Activated CD4-positive, alpha-beta T cell treated with anti-CD3 and anti-CD28 coated beads, Interleukin-2, amount 10 ng/mL, durations not matched to agents 7 days and 5 days (primary cell): Measurements from ENCODE around the gene TLR6. TPM values are rescaled to one million over a fixed set of nuclear protein-coding genes. Genes with fewer than 3 reads are reported as not detected.
A peak's percentile ranks its signal among the peaks of the same experiment; 100 is the strongest.

Experiments
- CTCF ChIA-PET: fragments of 350-600 bp; sonication (Branson Sonifier 250); formaldehyde crosslinking; loops from one replicate; lab custom pipeline; 2021; ENCODE audit warnings: antibody characterized with exemption; lab: Charles Lee
- POLR2A ChIA-PET: fragments of 350-600 bp; sonication (Branson Sonifier 250); formaldehyde crosslinking; loops from one replicate; lab custom pipeline; 2021; ENCODE audit warnings: antibody characterized with exemption; lab: Charles Lee
- DNase-seq: peaks from one replicate; pipeline ENCODE4 v3.0.0-alpha.2; 2020
- H3K27ac Mint-ChIP-seq: one replicate; pipeline ENCODE4 v1.8.0; 2021; ENCODE audit warnings: mild to moderate bottlenecking, moderate library complexity, mixed read lengths
- H3K27me3 Mint-ChIP-seq: one replicate; pipeline ENCODE4 v1.8.0; 2021; ENCODE audit warnings: mixed read lengths
- H3K36me3 Mint-ChIP-seq: one replicate; pipeline ENCODE4 v1.8.0; 2021; ENCODE audit warnings: low read depth, mixed read lengths
- H3K4me1 Mint-ChIP-seq: one replicate; pipeline ENCODE4 v1.8.0; 2021; ENCODE audit warnings: mixed read lengths
- H3K4me3 Mint-ChIP-seq: one replicate; pipeline ENCODE4 v1.8.0; 2021; ENCODE audit warnings: mild to moderate bottlenecking, moderate library complexity, mixed read lengths
- H3K9me3 Mint-ChIP-seq: one replicate; pipeline ENCODE4 v1.8.0; 2021; ENCODE audit warnings: mixed read lengths
- total RNA-seq, 2 experiments: library from RNA; stranded (reverse); gene quantifications; one replicate each; pipeline ENCODE4 v1.2.3, GENCODE V29; 2021

Gene TLR6
- total RNA-seq: 1 to 10 TPM; 3.2 to 3.5 TPM

DNA sequence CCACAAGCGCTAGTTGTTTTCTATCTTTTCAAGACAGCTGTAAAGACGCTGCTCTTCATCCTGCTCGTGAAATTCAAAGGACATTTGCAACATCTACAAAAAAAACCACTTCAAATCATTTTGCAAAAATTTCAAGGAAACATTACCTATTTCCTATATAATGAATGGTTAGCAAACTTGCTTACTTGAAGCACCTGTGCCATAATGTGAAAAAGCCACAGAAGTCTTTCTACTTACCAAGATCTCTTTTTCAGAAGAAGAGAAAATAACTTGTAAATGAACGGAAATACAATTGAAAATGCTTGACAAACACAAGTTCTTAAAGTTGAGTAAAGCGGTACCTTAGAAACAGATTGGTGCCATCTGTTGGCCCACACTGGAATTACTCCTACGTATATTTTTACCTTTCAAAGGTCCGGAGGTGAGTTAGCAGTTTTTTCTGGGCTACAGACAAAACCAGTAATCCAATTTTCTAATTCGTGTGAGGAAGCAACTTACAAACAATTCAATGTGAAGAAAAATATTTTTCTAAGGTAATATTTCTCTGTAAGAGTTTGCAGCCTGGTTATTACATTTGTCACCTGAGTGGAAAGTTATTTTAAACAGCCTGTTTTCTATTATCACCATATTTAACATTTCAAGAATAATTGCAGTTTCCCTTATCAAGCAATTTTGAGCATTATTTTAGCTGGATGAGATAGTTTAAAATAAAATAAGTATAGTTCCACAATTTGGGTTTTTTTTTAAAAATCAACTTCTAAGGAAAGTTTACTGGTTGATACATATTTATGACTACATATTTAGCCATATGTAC is at the start of gene TLR6:
TSS of gene TLR6 (minus strand) at position 294 of the 814 bp plus-strand sequence. CDS start 27,344 bp downstream, outside the sequence.
- POLR2A ChIA-PET: interaction anchor here (0.6 kb wide), 1 partner anchor 20 kb away, joined by 3 read pairs; no protein-coding TSS in a partner anchor
- Mint-ChIP-seq H3K27me3 (no peaks in the 10 kb centered on the region), H3K36me3 (no peaks in the 10 kb centered on the region), H3K27ac (peak within 1 kb of the TSS; percentile 94), H3K9me3 (no peaks in the 10 kb centered on the region), H3K4me1 (peaks cover 44% of the 10 kb centered on the region), H3K4me3 (peak within 1 kb of the TSS; percentile 72)
- DNase-seq: peak; percentile 85
- CTCF ChIA-PET: interaction anchor here (0.7 to 1.7 kb wide), 4 partner anchors 17 to 445 kb away, joined by 3 to 8 read pairs (median 4); no protein-coding TSS in a partner anchor

DNA sequence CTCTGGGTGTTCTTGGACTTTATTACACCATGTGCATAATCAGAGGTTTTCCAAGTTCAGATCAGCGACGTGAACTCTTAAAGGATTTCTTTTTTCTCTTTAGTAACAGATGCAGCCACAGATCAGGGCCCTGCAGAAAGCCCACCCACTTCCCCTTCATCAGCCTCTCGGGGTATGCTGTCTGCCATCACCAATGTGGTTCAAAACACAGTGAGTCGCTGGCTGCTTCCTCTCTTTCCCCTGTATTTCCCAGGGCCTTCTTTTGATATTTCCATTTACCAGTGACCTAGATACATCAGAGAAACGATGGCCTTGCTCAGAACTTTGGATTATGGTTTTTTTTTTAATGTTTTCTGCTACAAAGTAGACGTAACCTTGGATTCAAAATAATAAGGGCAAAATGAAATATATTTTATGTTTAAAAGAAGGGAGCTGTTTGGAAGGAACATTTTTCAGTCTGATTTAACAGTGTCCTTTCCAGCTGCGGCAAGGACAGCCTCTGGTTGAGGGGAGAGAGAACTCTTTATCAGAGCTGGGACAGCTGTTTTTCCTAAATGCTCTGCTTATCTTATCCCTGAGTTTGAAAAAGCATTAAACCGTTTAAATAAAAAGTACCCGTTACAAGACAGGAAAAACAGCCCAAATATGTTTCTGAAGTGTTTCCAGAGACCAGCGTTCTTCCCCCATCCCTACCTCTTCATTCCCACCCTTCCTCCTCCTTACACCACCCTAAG is 49.2 kb upstream of the TLR6 start:
- ChIA-PET POLR2A (no interaction called here), CTCF (interaction anchor here (0.5 to 1.3 kb wide), 2 partner anchors 229 to 545 kb away, joined by 3 read pairs; no protein-coding TSS in a partner anchor)
- no peaks in the 10 kb centered on the region for H3K36me3 Mint-ChIP-seq
- H3K9me3 Mint-ChIP-seq: no peaks in the 10 kb centered on the region
- no peak for DNase-seq
- no peaks in the 10 kb centered on the region for H3K4me1 Mint-ChIP-seq
- no peaks in the 10 kb centered on the region for H3K27me3 Mint-ChIP-seq
- no peak overlapping the region for H3K27ac Mint-ChIP-seq
- no peak overlapping the region for H3K4me3 Mint-ChIP-seq

GRCh38 chr4:38904682-38905081 is 48.1 kb upstream of the TLR6 start:
- H3K9me3 Mint-ChIP-seq: no peaks in the 10 kb centered on the region
- peaks cover 2% of the 10 kb centered on the region for H3K27me3 Mint-ChIP-seq
- H3K4me3 Mint-ChIP-seq: no peak overlapping the region
- H3K27ac Mint-ChIP-seq: no peak overlapping the region
- DNase-seq: no peak
- CTCF ChIA-PET: interaction anchor here (0.5 to 1.4 kb wide), 6 partner anchors 9 to 230 kb away, joined by 3 to 7 read pairs (median 4); no protein-coding TSS in a partner anchor
- H3K36me3 Mint-ChIP-seq: no peaks in the 10 kb centered on the region
- H3K4me1 Mint-ChIP-seq: no peaks in the 10 kb centered on the region
- POLR2A ChIA-PET: no interaction called here

DNA sequence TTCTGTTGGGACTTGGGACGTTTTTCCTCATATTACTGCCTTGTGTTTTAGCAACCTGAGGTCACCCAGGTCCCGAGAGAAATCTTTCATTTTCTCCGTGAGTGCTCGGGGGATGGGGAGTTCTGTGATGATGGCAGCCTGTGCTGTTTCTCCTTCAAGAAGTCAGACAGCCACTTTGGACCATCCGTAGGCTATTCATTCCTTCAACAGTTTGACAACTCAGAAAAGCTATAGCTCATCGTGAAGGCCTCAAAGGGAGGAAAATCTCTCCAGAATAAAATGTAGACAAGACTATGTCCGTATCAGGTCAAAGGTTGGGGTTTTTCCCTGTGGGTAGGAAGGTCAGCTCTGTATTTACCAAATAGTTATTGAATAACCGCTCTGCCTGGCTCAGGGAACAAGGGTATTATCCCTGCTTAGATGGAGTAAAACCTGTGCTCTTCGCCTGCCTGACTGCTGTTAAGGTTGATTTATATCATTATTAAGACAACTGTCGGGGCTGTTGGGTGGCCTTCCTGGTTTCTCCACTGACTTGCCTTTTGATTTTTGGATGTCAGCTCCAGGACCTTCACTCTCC is 47.6 kb upstream of the TLR6 start:
- Mint-ChIP-seq H3K4me1 (no peaks in the 10 kb centered on the region), H3K27me3 (peaks cover 2% of the 10 kb centered on the region), H3K27ac (no peak overlapping the region), H3K4me3 (no peak overlapping the region), H3K36me3 (no peaks in the 10 kb centered on the region), H3K9me3 (no peaks in the 10 kb centered on the region)
- CTCF ChIA-PET: interaction anchor here (0.5 to 1.4 kb wide), 6 partner anchors 9 to 230 kb away, joined by 3 to 7 read pairs (median 4); no protein-coding TSS in a partner anchor
- POLR2A ChIA-PET: no interaction called here
- no peak for DNase-seq

DNA sequence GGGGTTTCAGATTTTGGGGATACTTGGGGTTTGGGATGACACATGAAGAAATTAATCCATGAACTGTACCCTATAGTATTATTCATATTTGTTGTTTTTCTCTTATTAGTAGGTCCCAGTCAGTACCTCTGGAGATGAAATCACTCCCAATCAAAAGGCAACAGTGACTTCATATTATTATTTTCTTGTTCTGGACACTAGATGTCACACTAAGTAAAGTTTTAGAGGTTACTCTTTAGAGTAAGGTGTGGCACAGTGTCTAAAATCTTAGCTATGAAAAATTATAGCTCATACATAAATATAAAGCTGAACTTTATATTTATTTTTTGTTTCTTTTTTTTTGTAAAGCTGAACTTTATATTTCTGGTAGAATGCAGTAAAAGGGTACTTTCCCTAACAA is 46.1 kb upstream of the TLR6 start:
- Mint-ChIP-seq H3K4me3 (no peak overlapping the region), H3K9me3 (no peaks in the 10 kb centered on the region), H3K27ac (no peak overlapping the region), H3K36me3 (no peaks in the 10 kb centered on the region), H3K27me3 (peaks cover 5% of the 10 kb centered on the region), H3K4me1 (no peaks in the 10 kb centered on the region)
- DNase-seq: no peak
- ChIA-PET CTCF (interaction anchor here (0.5 to 2.9 kb wide), 12 partner anchors 10 to 241 kb away, joined by 3 to 29 read pairs (median 3); no protein-coding TSS in a partner anchor), POLR2A (interaction anchor here (0.7 kb wide), 1 partner anchor 567 kb away, joined by 3 read pairs; no protein-coding TSS in a partner anchor)

GRCh38 chr4:38902221-38902620 is 45.6 kb upstream of the TLR6 start:
- Mint-ChIP-seq H3K9me3 (no peaks in the 10 kb centered on the region), H3K27me3 (peaks cover 7% of the 10 kb centered on the region), H3K27ac (no peak overlapping the region), H3K4me1 (no peaks in the 10 kb centered on the region), H3K36me3 (no peaks in the 10 kb centered on the region), H3K4me3 (no peak overlapping the region)
- POLR2A ChIA-PET: no interaction called here
- DNase-seq: no peak
- CTCF ChIA-PET: interaction anchor here (0.6 to 2.9 kb wide), 10 partner anchors 11 to 733 kb away, joined by 3 to 29 read pairs (median 3); no protein-coding TSS in a partner anchor

DNA sequence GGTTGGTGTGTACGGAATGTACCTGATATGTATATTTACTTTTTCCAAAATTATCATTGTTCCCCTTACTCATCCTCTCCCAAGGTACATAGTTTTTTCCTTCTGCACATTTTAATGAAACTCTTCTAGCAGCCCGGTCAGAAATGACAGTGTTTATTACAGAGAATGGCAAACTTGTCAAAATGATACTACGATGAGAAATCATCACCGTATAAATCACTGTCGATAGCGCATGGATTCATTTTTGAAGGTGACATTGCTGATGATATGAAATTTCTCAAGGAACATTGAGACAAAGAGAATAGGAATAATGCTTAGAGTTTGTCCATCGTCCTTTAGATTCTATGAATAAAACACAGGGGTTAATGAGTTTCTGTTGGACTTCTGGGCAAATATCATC is 41.6 kb upstream of the TLR6 start:
- Mint-ChIP-seq H3K36me3 (no peaks in the 10 kb centered on the region), H3K27ac (no peak overlapping the region), H3K4me3 (no peak overlapping the region), H3K4me1 (no peaks in the 10 kb centered on the region), H3K27me3 (peaks cover 15% of the 10 kb centered on the region), H3K9me3 (no peaks in the 10 kb centered on the region)
- DNase-seq: no peak
- POLR2A ChIA-PET: no interaction called here
- CTCF ChIA-PET: interaction anchor here (0.6 to 1.6 kb wide), 5 partner anchors 11 to 1242 kb away, joined by 3 to 4 read pairs (median 3); no protein-coding TSS in a partner anchor

GRCh38 chr4:38896940-38897339 is 40.3 kb upstream of the TLR6 start:
- no peak for DNase-seq
- H3K4me1 Mint-ChIP-seq: no peaks in the 10 kb centered on the region
- CTCF ChIA-PET: interaction anchor here (1.2 to 1.6 kb wide), 3 partner anchors 12 to 238 kb away, joined by 3 to 4 read pairs (median 3); no protein-coding TSS in a partner anchor
- H3K36me3 Mint-ChIP-seq: no peaks in the 10 kb centered on the region
- POLR2A ChIA-PET: no interaction called here
- H3K27me3 Mint-ChIP-seq: peaks cover 15% of the 10 kb centered on the region
- H3K4me3 Mint-ChIP-seq: no peak overlapping the region
- no peaks in the 10 kb centered on the region for H3K9me3 Mint-ChIP-seq
- H3K27ac Mint-ChIP-seq: no peak overlapping the region

- H3K27ac Mint-ChIP-seq: no peak overlapping the region
- H3K4me1 Mint-ChIP-seq: peaks cover 7% of the 10 kb centered on the region
- H3K36me3 Mint-ChIP-seq: no peaks in the 10 kb centered on the region
- DNase-seq: no peak
- ChIA-PET CTCF (interaction anchor here (0.7 to 1.1 kb wide), 2 partner anchors 241 to 288 kb away, joined by 3 read pairs; partner anchors contain the start of gene WDR19), POLR2A (no interaction called here)
- H3K9me3 Mint-ChIP-seq: no peaks in the 10 kb centered on the region
- H3K27me3 Mint-ChIP-seq: peaks cover 12% of the 10 kb centered on the region
- H3K4me3 Mint-ChIP-seq: no peak overlapping the region
Observed at GRCh38 chr4:38894322-38894982, 37.8 kb upstream of the TLR6 start.

DNA sequence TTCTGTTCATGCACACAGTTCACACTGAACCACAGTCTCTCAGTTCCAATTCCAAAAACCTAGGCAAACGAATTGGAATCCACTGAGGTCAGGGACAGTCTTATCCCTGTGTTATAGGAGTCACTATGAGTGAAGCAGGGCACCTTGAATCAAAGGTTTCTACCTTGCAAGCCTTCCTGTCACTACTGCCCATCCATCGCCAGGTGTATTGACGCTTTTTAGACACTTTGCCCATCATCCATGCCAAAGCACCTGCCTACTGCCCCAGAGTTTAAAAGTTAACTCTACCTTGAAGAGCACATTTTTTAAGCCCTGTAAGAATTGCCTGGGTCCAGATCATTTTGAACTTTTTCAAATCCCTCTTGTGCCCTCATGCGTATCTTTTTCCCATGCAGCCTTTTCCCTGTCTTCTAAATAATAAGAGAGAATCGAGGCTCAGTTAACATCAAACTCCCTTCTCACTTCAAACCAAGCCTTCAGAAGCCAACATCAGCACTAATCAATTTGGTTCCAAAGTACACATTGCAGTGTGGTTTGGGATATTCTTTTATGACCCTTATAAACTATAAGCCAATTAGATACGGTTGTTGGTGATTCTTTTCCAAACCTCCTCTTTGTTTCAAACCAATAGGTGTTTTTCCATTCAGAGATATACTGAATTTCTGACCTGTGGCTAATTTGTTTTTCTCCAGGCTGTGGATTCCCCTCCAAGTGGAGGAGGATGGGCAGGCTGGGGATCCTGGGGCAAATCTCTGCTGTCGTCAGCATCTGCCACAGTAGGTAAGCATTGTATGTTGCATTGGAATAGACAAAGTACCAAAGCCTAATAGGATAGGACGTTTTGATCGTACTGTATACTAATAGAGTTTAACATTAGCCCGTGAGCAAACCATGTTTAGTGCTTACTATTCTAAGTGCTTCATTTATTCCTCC is 34.7 kb upstream of the TLR6 start:
- no peak overlapping the region for H3K27ac Mint-ChIP-seq
- no peaks in the 10 kb centered on the region for H3K36me3 Mint-ChIP-seq
- H3K4me3 Mint-ChIP-seq: no peak overlapping the region
- ChIA-PET CTCF (interaction anchor here (2.0 to 2.1 kb wide), 2 partner anchors 244 kb away, joined by 5 to 6 read pairs; no protein-coding TSS in a partner anchor), POLR2A (no interaction called here)
- DNase-seq: no peak
- peaks cover 2% of the 10 kb centered on the region for H3K27me3 Mint-ChIP-seq
- no peaks in the 10 kb centered on the region for H3K9me3 Mint-ChIP-seq
- H3K4me1 Mint-ChIP-seq: peaks cover 13% of the 10 kb centered on the region

DNA sequence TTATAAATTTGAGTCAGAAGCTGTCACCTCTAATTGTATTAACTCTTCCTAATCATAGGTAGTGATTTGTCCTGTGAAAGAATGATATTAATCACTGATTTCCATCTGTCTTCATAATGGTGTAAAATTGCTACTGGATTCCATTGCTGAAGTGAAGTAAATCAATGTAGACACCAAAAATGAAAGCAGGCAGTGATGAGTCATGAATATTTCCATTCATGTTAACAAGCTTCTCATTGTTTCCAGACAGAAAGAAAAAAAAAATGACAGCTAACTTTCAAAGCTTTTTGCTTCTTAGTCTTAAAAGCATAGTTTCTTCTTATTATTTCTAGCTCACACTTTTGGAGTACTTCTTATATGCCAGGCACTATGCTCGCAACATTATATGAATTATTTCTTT is 32.5 kb upstream of the TLR6 start:
- H3K4me1 Mint-ChIP-seq: peaks cover 16% of the 10 kb centered on the region
- no peaks in the 10 kb centered on the region for H3K27me3 Mint-ChIP-seq
- DNase-seq: no peak
- POLR2A ChIA-PET: no interaction called here
- H3K9me3 Mint-ChIP-seq: no peaks in the 10 kb centered on the region
- H3K27ac Mint-ChIP-seq: peak overlapping the region; percentile 68
- CTCF ChIA-PET: interaction anchor here (0.9 to 2.1 kb wide), 6 partner anchors 11 to 246 kb away, joined by 3 to 6 read pairs (median 4); no protein-coding TSS in a partner anchor
- H3K36me3 Mint-ChIP-seq: no peaks in the 10 kb centered on the region
- H3K4me3 Mint-ChIP-seq: no peak overlapping the region
